Left lung (tissue), 14 donors: ENCODE measurements around the gene DDX11. TPM values are rescaled to one million over a fixed set of nuclear protein-coding genes. Genes with fewer than 3 reads are reported as not detected.
"Not testable (repeated sequence)": the region's sequence is repeated elsewhere in the genome, so short reads cannot be mapped to it uniquely, and the experiment has no call there.

ENCODE experiments used
- ATAC-seq: fragments of 200-7000 bp; cut with Tn5 transposase; one replicate; pipeline ENCODE4 v1.9.1; 2020; ENCODE audit warnings: moderate library complexity
- DNase-seq, 4 donors: peaks; one replicate each; pipeline ENCODE4 v3.0.0-alpha.2; 2013 to 2020
- H3K27ac ChIP-seq, 2 donors: fragments of 200-600 bp; sonication (generic) in 1 of 2; one replicate each; pipeline versions ENCODE4 v1.5.0 to v1.8.0; 2020 to 2021
- H3K27me3 ChIP-seq, 2 donors: fragments of 200-600 bp; sonication (generic) in 1 of 2; one replicate each; pipeline versions ENCODE4 v1.5.0 to v1.8.0; 2020 to 2021
- H3K36me3 ChIP-seq, 2 donors: fragments of 200-600 bp; sonication (generic) in 1 of 2; one replicate each; pipeline versions ENCODE4 v1.5.0 to v1.8.0; 2020 to 2021
- H3K4me1 ChIP-seq, 2 donors: fragments of 200-600 bp; one replicate each; pipeline ENCODE4 v1.8.0; 2021
- H3K4me3 ChIP-seq, 2 donors: fragments of 200-600 bp; sonication (generic) in 1 of 2; one replicate each; pipeline versions ENCODE4 v1.5.0 to v1.8.0; 2020 to 2021; ENCODE audit warnings: mild to moderate bottlenecking in 1 of 2
- H3K9me3 ChIP-seq, 2 donors: fragments of 200-600 bp; sonication (generic) in 1 of 2; one replicate each; pipeline versions ENCODE4 v1.5.0 to v1.8.0; 2020 to 2021
- CTCF ChIP-seq, 2 donors: fragments of 200-600 bp; sonication (generic) in 1 of 2; IDR thresholded peaks; one replicate each; pipeline versions ENCODE4 v1.5.0 to v1.8.0; 2021; ENCODE audit warnings: antibody characterized with exemption in 2 of 2
- intact Hi-C, 2 donors: fragments of 100-400 bp; cut with DNase I; formaldehyde crosslinking; loops; one replicate each; pipeline versions ENCODE4 v1.11.2 to v1.14.2; 2022
- long read RNA-seq, 12 donors: library from polyadenylated mRNA in 2 of 12; unstranded in 2 of 12; transcript quantifications; one replicate each; pipeline ENCODE4 v2.0.0 and lab custom pipeline, GENCODE V29; 2019 to 2026
- polyA plus RNA-seq, 6 donors: library from polyadenylated mRNA; unstranded; fragments of 120-200 nt; gene quantifications; one replicate each; pipeline ENCODE4 v1.2.1, GENCODE V29; 2013; ENCODE audit not compliant: insufficient read length in 6 of 6
- total RNA-seq, 2 donors: library from RNA; stranded (reverse); fragmentation: NEBNext Ultra II Directional; extraction: Animal tissue kit (Norgen Biotek cat#: 25700); gene quantifications; one replicate each; pipeline ENCODE4 v1.2.1, GENCODE V29; 2021
- donor health status: DM: no; HTN: yes; CAD: no.
- donor health status: DM: no; HTN: no; CAD: no.

Gene DDX11
- 10 to 100 TPM; 42.0 to 44.1 TPM for total RNA-seq
- polyA plus RNA-seq: 100 to 1,000 TPM in 1 of 6 donors, 10 to 100 TPM in 5; 54.6 to 109 (median 81.5) TPM
- long read RNA-seq, donor 1, partial matches to known transcripts: 0 of 1 reads
- long read RNA-seq, donor 1, other reads (novel, unspliced or antisense): 0 of 1 reads
- long read RNA-seq, donor 2: 0 reads
- long read RNA-seq, donor 3, partial matches to known transcripts: 0 of 1 reads
- long read RNA-seq, donor 3, other reads (novel, unspliced or antisense): 0 of 1 reads
- long read RNA-seq, donor 4, partial matches to known transcripts: 3 of 5 reads
- long read RNA-seq, donor 4, other reads (novel, unspliced or antisense): 2 of 5 reads
- long read RNA-seq, donor 5, partial matches to known transcripts: 0 of 1 reads
- long read RNA-seq, donor 5, other reads (novel, unspliced or antisense): 0 of 1 reads
- long read RNA-seq, donor 6, partial matches to known transcripts: 0 of 4 reads
- long read RNA-seq, donor 6, other reads (novel, unspliced or antisense): 0 of 4 reads
- long read RNA-seq, donor 7: 0 reads
- long read RNA-seq, donor 8, partial matches to known transcripts: 0 of 1 reads
- long read RNA-seq, donor 8, other reads (novel, unspliced or antisense): 0 of 1 reads
- long read RNA-seq, donor 9: 0 reads
- long read RNA-seq, donor 10, partial matches to known transcripts: 1 of 2 reads
- long read RNA-seq, donor 10, other reads (novel, unspliced or antisense): 1 of 2 reads
- long read RNA-seq, donor 11, partial matches to known transcripts: 0 of 1 reads
- long read RNA-seq, donor 11, other reads (novel, unspliced or antisense): 0 of 1 reads
- long read RNA-seq, donor 12, partial matches to known transcripts: 0 of 2 reads
- long read RNA-seq, donor 12, other reads (novel, unspliced or antisense): 0 of 2 reads

DNA sequence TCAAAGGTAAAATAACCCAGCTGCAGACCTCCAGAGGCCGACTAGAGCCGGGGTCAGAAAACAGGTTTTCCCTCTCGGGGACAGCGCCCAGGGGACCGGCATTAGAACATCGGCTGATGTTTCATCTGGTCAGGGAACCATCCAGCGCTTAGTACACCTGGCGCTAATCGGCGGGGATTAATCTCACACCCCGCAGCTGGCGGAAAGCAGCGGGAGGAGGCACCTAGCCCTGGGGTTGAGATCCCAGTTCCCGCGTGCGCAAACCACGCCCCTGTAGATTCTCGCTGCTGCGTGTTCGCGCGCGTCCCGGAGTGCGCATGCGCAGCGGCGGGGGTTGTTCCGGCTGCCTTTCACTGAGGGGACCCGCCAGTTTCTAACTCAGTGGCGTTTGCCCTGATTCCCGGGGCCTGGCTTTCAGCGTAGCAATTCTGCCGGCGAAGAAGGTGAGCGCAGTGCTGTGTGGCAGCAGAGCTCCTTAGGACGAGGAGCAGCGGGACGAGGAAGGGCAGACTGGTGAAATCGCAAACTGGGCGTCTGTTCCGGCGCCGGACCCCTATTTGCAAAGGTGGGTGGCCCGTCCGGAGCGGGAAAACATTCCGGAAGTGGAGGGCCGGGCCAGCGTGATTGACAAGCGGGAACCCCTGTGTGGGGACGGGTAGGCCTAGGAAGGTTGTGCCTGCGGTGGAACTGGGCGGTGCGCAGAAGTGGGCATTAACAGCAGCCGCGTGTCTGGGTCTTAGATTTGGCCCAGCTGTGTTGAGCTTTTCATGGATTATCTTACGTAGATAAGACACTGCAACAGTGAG lies at the start of gene DDX11:
Gene DDX11 (plus strand): TSS at position 334 of the 806 bp plus-strand sequence. CDS start 4,534 bp downstream, outside the sequence.
- H3K4me1 ChIP-seq, H3K9me3 ChIP-seq, H3K27me3 ChIP-seq, intact Hi-C loops, H3K36me3 ChIP-seq: not testable (repeated sequence)
- peak; percentile 86 to 95 (median 94) for DNase-seq
- ATAC-seq: peak; percentile 98
- Histone ChIP-seq H3K27ac (peak within 1 kb of the TSS; percentile 83 to 89), H3K4me3 (peak within 1 kb of the TSS; percentile 63 to 65)

DNA sequence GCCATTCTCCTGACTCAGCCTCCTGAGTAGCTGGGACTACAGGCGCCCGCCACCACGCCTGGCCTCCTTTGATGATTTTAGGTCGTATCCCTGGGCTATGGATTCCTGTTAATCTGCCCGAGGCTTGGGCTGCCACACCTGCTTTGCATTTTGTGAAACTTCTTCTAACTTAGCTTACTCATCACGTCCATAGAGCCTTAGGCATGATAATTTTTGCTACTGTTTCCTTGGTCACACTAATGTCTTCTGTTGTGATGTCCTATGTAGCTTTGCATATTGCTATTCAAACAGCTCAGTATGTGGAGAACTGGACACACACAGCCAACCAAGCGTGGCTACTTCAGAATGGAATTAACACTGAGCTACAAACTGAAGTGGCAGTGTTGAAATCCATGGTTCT lies 47.5 kb upstream of the DDX11 start:
- intact Hi-C loops: no loop called here

GRCh38 chr12:31027006-31027405 lies 46.7 kb upstream of the DDX11 start:
- H3K9me3 ChIP-seq, DNase-seq, H3K4me3 ChIP-seq, H3K36me3 ChIP-seq, H3K4me1 ChIP-seq, intact Hi-C loops, H3K27ac ChIP-seq, ATAC-seq, H3K27me3 ChIP-seq: not testable (repeated sequence)

More for the DNA sequence above, 47.5 kb upstream of the DDX11 start:
- ATAC-seq: no peak
- Histone ChIP-seq H3K4me1 (no peaks in the 10 kb centered on the region), H3K4me3 (no peak overlapping the region), H3K27ac (no peak overlapping the region), H3K27me3 (no peaks in the 10 kb centered on the region), H3K36me3 (no peaks in the 10 kb centered on the region), H3K9me3 (no peaks in the 10 kb centered on the region)
- no peak for DNase-seq
- TF ChIP-seq CTCF (IDR thresholded peaks at IDR 0.05): no peak

DNA sequence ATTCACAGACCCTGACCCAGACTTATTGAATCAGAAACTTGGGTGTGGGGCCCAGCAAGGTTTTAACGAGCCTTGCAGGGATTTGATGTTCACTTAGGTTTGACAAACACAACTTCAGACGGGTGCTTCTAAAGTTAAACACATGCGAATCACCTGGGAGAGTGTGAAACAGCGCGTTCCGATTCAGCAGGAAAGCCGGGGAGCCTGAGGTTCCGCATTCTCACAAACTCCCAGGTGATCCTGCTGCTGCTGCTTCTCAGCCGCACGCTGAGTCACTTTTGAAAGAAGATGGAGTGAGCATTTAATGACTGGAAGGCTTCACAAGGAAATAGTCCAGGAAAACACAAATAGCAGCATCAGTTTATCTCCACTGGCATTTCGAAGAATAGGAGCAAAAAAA lies 44.2 kb upstream of the DDX11 start:
- no peak for DNase-seq
- ATAC-seq: no peak
- no peaks in the 10 kb centered on the region for H3K4me1 ChIP-seq
- no peak for TF ChIP-seq CTCF (IDR thresholded peaks at IDR 0.05)
- H3K4me3 ChIP-seq: no peak overlapping the region
- intact Hi-C loops: no loop called here
- H3K9me3 ChIP-seq: no peaks in the 10 kb centered on the region
- no peaks in the 10 kb centered on the region for H3K36me3 ChIP-seq
- no peaks in the 10 kb centered on the region for H3K27me3 ChIP-seq
- no peak overlapping the region for H3K27ac ChIP-seq

DNA sequence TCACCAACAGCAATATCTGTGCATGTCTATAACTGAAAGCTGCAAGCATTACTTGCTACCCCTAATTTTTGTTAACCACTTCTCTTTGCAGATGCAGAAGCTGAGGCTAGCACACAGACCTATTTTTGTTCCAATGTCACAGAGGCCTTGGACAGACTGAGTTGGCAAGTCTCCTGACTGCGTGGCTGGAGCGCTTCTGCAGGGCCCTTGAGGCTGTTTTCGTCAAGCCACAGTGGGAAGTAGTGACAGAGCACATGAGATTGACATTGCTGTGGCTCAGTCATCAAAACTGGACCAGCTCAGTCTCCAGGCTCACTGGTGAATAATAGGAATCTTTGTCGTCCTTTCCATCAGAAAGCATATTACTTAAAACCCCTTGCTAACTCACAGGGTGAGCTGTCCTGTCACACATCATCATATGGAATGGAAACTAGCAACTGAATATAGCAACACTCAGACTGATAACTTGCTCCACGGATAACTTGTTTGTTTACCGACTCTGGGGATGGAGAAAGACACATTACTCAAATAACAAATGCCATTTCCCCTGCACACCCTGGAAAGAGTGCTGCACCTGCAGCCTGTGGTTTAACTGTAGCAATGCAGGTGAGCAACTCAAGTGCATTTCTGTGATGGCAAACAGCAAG lies 43.6 kb upstream of the DDX11 start:
- intact Hi-C loops: no loop called here
- H3K27ac ChIP-seq: no peak overlapping the region
- no peaks in the 10 kb centered on the region for H3K36me3 ChIP-seq
- DNase-seq (peak in 1 of 4 donors; percentile 13), ATAC-seq (no peak)
- H3K4me1 ChIP-seq: no peaks in the 10 kb centered on the region
- no peaks in the 10 kb centered on the region for H3K27me3 ChIP-seq
- no peak overlapping the region for H3K4me3 ChIP-seq
- H3K9me3 ChIP-seq: no peaks in the 10 kb centered on the region
- TF ChIP-seq CTCF (IDR thresholded peaks at IDR 0.05): no peak
